GM13976 (cell line): ENCODE results near the gene FRMD4A.

Experiments
- DNase-seq: peaks from one replicate; pipeline ENCODE4 v3.0.0; 2012; ENCODE audit warnings: low spot score
- in situ Hi-C: fragments of 300-500 bp; cut with MboI; formaldehyde crosslinking; loops from one replicate; pipeline ENCODE4 v1.12.0; 2022; ENCODE audit warnings: low sequenced_read_pairs, mixed read lengths, inconsistent platforms; ENCODE audit not compliant: unreplicated experiment
- TF ChIP-seq, protein P1 (sequence below): IDR thresholded peaks from 2 replicates; pipeline ENCODE4 v1.5.1; 2012; ENCODE audit warnings: borderline replicate concordance, mild to moderate bottlenecking; ENCODE audit not compliant: insufficient read depth; ENCODE audit errors: extremely low read depth, missing control alignments, control extremely low read depth

The FRMD4A gene

GRCh38 chr10:13852872-13853271 is 477.9 kb downstream of the FRMD4A start:
- DNase-seq, result no peak
- in situ Hi-C loops, result no loop called here
- TF ChIP-seq, protein P1, sequence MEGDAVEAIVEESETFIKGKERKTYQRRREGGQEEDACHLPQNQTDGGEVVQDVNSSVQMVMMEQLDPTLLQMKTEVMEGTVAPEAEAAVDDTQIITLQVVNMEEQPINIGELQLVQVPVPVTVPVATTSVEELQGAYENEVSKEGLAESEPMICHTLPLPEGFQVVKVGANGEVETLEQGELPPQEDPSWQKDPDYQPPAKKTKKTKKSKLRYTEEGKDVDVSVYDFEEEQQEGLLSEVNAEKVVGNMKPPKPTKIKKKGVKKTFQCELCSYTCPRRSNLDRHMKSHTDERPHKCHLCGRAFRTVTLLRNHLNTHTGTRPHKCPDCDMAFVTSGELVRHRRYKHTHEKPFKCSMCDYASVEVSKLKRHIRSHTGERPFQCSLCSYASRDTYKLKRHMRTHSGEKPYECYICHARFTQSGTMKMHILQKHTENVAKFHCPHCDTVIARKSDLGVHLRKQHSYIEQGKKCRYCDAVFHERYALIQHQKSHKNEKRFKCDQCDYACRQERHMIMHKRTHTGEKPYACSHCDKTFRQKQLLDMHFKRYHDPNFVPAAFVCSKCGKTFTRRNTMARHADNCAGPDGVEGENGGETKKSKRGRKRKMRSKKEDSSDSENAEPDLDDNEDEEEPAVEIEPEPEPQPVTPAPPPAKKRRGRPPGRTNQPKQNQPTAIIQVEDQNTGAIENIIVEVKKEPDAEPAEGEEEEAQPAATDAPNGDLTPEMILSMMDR, result no peak

- no peak for DNase-seq
- TF ChIP-seq, protein P1, result no peak
- in situ Hi-C loops, result no loop called here
Observed at GRCh38 chr10:13851906-13852305, 478.8 kb downstream of the FRMD4A start.

DNA sequence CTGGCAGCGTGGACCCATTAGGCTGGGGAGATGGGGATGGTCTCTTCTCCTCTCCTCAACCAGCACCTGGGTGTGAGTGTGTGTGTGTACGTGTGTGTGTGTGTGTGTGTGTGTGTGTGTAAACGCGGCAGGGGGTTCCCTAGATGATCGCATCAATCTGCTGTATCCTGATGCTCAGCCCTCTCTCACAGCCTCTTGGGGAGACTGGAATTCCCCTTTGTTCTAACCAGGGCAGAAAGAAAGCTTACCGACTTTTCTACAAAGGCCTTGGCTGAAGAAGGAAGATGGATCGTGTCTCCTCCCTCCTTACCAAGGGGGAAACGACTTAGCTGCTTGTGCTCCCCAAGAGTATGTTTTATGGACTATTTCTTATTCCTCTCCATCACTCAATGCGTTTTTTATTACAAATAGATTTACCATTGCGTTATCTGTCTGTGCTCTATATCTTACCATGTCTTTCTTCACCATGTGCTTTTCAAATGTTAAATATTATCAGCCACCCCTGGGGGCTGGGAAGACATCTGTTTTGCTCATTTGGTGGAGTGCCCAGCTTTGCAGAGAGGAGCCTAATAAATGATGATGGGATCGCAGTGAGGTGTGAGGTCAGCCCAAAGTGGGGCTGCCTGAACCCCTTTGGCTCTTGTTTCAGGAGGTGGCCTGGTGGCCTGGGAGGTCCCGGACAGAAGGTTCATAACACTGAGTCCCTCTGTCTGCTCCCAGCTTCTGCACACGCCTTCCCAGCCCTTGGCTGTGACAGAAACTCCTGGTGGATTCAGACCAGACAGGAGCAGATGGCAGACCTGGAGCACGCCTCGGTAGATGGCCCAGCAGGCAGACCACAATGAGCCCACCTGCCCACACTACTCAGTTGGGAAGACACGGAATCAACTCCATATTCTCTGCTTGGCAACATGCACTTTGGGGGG is 481.9 kb downstream of the FRMD4A start:
- in situ Hi-C loops, result no loop called here
- TF ChIP-seq, protein P1, result no peak
- DNase-seq, result no peak

DNA sequence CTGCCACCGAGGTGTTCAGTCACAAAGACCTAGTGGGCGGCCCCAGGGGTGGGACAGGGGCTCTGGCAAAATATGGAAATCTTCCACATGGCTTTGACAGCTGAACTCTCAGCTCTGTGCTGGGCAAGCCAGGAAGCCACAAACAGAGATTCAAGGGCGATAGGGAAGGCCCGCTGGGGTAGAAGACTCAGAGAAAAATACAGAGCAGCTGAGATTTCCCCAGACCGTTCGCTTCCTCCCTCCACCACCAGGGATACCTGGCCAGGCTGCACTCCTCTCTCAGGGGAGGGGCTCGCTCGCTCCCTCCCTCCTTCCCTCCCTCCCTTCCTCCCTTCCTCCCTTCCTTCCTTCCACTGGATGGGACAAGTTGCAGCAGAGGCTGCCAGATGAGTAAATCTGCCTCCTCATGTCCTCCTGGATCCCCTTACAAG is 483.5 kb downstream of the FRMD4A start:
- in situ Hi-C loops, result no loop called here
- TF ChIP-seq, protein P1, result no peak
- no peak for DNase-seq

DNA sequence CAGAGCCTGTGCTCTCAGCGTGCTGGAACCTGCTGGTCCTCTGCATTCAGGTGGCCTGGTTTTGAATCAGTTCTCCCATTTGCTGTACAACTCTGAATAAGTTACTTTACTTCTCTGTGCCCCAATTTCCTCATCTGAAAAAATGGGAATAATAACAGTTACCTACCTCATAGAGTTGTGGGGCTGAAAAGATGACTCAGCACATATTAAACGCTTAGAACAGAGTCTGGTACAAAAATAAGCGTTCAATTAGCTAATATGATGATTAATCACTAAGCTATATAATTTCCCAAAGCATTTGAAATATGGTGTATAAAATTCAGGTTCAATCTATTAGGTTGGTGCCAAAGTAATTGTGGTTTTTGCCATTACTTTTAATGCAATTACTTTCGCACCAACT is 484.8 kb downstream of the FRMD4A start:
- TF ChIP-seq, protein P1, result no peak
- no peak for DNase-seq
- in situ Hi-C loops, result no loop called here

- no peak for DNase-seq
- in situ Hi-C loops, result no loop called here
- TF ChIP-seq, protein P1, result no peak
Observed at GRCh38 chr10:13844651-13845050, 486.1 kb downstream of the FRMD4A start.
